GM12872 (cell line): ENCODE data around the gene PIP4K2A.

Source experiments
- CTCF ChIP-seq: IDR thresholded peaks from 3 replicates; pipeline ENCODE4 v1.5.1; 2011; ENCODE audit warnings: low read depth, mild to moderate bottlenecking, low read length, moderate library complexity; ENCODE audit not compliant: insufficient read depth

Gene PIP4K2A

GRCh38 chr10:22598478-22598877, 115.9 kb downstream of the PIP4K2A start:
- no peak for TF ChIP-seq CTCF

DNA sequence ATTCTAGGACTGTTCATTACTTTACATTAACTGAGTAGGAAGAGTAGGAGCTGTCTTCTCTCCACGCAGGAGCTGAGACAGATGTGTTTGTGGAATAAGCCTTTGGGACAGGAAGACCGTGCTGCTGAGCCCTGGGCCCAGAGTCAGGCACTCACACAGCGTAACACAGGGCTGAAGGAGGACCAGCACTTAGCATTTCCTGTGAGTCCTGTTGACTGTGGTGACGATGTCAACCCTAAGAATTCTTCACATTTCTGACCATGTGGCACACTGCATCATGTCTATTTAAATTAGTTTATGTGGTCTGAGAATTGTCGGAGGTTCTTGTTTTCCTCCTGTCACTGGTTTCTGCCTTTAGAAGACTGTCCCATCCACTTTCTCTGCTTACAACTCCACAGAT, 117.2 kb downstream of the PIP4K2A start:
- no peak for TF ChIP-seq CTCF

- no peak for TF ChIP-seq CTCF
Observed at GRCh38 chr10:22593636-22594198, 120.7 kb downstream of the PIP4K2A start.

- TF ChIP-seq CTCF, result no peak
Observed at GRCh38 chr10:22593026-22593425, 121.4 kb downstream of the PIP4K2A start.

GRCh38 chr10:22589851-22590514, 124.4 kb downstream of the PIP4K2A start:
- no peak for TF ChIP-seq CTCF

GRCh38 chr10:22588462-22588861, 125.9 kb downstream of the PIP4K2A start:
- no peak for TF ChIP-seq CTCF

DNA sequence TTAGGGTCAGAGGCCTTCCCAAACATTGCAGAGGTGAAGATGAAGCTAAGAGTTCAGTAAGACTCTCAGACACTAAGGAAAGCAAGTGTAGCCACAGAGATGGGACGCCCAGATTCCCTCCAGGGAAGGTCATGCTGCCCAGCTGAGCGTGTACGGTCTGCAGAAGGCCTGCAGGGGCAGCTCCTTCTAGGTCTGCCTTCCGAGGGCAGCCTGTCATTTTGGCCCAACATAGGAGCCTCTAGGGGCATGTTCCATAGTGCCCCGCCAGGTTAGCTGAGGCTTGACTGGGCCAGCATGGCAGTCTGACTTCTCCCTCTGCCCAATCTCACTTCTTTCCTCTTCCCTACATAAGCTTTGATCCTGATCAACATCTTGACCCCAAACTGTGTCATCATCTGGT, 130.7 kb downstream of the PIP4K2A start:
- TF ChIP-seq CTCF, result no peak
